SK-N-DZ (cell line): Measurements from ENCODE around the gene CCDC159.
"Not testable (repeated sequence)": the region's sequence is repeated elsewhere in the genome, so short reads cannot be mapped to it uniquely, and the experiment has no call there.

Experiments used
- DNase-seq: peaks from one replicate; pipeline ENCODE4 v3.0.0-alpha.2; 2015; ENCODE audit warnings: low spot score

Gene CCDC159

DNA sequence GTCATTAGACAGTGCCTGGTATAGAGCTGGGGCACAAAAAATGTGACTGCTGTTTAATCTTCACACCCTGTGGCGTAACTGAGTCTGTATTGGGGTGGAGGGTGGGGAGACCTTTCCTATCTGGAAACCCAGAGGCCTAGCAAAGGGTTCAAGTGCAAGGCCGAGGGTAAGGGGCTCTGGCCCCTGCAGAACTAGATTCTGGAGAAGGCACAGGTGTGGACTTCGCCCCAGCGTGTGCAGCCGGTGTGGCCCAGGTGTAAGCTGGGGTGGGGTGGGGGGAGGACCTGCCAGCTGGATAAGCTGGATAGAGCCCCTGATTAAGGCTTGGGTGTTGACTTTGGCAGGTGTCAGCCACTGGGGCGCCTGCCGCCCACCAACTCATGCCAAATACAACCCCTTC, 8.2 kb upstream of the CCDC159 start:
- no peak for DNase-seq

DNA sequence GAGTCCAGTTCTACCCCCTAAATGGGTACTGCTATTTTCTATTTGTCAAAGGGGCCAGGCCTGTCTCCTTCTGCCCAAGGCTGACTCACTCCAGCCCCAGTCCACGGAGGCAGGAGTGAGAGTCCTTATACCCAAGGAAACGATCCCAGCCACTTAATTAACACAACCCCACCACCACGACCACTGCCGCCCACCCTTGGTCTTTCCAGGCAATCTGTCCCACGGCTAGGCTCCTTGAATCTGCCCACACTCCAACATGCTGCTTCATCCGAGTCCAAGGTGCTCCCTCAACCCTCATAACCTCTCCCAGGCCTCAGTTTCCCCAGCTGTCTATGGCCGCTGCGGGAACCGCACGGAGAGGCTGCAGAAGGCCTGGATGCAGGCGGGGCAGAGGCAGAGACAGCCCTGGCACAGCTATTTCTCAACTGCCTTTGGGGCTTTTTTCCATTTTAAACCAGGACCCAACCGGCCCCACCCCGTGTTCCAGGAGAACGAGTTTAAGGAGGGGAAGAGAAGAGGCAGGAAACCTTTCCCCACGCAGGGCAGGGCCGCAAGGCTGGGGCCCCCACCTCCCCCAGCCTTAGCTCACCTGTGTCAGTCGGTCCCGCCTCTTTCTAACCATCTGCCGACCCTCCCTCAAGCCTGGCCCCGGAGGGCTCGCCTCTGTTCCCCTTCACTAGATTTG, 7.6 kb upstream of the CCDC159 start:
- DNase-seq, result no peak

DNA sequence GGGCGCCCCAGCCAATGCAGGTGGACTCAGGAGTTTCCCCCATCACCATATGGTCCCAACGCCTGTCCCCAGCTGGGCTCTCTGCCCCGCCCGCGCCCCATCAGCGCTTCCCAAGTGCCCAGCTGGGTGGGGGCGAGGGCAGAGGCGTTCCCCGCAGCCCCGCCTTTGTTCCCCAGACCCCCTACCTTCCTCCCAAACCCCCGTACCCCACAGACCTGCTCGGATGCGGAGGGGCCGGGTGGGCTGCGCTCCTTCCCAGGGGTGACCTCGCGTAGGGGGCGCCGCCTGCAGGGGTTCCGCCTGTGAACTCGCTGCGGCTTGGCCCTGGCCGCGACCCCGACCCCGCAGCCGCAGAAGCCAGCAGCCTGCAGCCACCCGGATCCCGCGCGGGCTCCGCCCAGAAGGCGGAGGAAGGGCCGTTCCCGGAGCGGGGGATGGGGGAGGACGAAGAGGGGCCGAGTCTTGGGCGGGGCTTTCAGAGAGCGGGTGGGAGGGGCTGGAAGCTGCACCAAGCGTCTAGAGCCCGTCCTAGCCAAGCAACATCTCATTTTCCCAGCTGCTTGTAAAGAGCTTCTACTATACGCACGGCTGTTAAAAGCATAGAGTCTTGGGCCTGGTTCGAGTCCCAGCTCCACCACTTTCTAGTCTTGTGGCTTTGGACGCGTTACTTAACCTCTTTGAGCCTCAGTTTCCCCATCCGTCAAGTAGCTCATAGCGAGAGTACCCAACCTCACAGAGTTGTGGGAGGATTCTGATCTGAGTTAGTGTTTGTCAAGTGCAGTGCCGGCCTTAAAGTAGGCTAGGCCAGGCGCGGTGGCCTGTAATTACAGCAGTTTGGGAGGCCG, 6.8 kb upstream of the CCDC159 start, which contains the start of gene RAB3D:
TSS of gene RAB3D (minus strand) at position 404 of the 845 bp plus-strand sequence. CDS start 2,258 bp downstream, outside the sequence.
- peak; percentile 87 for DNase-seq

DNA sequence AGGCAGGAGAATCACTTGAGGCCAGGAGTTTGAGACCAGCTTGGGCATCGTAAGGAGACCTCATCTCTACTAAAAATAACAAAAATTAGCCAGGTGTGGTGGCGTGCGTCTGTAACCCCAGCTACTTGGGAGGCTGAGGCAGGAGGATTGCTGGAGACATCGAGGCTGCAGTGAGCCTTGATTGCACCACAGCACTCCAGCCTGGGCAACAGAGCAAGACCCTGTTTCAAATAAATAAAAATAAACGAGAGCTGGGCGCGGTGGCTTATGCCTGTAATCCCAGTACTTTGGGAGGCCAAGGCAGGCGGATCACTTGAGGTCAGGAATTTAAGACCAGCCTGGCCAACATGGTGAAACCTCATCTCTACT, 6.2 kb upstream of the CCDC159 start:
- DNase-seq, result not testable (repeated sequence)

DNA sequence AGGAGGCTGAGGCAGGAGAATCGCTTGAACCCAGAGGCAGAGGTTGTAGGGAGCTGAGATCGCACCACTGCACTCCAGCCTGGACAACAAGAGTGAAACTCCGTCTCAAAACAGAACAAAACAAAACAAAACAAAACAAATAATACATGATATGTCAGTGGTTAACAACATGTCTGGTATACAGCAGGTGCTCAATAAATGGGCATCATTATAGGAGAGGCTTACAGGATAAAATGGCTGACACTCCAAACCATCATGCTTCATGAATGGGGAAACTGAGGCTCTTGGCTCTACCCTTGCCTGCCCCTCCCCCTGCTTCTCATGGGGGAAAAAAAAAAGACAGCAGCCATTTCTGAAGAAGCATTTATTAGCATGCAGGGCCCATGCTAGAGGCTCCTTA, 3.9 kb upstream of the CCDC159 start:
- DNase-seq, result no peak

DNA sequence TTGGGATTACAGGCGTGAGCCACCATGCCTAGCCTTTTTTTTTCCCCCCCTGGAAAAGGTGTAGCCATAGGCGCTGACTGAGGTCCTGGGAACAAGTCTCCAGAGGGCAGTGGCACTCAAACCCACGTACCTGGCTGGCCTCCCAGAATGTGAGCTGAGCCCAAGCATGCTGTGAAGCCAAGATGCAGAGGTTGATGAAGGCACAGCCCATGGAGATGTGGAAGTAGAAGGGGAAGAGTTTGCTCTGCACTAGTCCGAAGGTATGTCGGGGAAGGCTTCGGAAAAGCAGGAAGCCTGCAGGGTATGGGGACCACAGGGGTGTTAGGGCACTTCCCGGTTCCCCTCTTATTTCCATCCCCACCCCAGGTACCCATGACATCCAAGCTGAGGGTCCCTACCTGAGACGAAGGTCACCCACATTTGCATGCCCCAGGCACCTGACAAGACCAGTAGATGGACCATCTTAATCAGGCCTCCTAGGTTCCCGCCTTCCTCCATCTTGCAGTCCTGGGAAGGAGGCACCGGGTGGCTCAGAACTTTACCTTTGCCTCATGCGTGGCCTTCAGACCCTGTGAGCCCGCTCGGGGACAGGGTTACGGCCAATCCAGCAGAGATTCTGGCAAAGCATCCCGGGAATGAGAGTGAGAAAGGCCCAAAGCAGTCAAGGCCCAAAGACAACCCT, 1.1 kb upstream of the CCDC159 start:
- DNase-seq, result no peak

DNA sequence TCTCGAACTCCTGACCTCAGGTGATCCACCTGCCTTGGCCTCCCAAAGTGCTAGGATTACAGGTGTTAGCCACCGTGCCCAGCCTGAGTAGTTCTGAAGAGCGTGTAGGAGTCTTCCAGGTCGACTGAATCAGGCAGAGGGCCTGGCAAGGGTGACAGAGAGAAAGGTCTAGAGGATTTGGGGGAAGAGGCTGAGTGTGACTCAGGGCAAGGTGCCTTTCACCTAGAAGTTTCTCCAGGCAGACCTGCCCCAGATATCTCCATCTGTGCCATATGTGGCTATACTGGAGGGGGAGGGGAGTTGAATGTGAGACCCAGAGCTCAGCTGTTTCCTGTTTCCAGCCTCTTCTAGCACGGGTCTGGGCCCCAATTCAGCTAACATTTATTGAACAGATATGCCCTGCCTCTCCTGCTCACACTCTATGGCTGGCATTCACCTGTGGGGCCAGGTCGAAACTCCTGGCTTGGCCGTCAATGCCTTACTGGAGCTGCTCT, 1.3 kb downstream of the CCDC159 start:
- no peak for DNase-seq

DNA sequence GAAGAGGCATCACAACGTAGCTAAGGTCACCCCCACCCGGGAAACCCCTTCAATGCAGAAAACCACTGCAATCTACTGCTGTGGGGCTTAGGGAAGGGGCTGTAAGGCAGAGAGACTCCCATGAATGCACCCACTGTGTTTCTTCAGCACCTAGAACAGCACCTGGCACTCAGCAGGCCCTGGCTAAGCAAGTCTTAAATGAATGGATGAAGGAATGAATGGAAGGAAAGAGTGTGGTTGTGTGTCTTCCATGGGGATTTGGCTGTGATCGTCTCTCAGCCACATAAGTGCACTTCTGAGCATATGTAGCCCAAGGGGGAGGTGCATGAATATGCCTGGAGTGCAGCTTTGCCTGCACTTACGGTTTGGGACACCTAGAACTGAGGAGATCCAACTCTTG, 2.9 kb downstream of the CCDC159 start:
- DNase-seq, result no peak

DNA sequence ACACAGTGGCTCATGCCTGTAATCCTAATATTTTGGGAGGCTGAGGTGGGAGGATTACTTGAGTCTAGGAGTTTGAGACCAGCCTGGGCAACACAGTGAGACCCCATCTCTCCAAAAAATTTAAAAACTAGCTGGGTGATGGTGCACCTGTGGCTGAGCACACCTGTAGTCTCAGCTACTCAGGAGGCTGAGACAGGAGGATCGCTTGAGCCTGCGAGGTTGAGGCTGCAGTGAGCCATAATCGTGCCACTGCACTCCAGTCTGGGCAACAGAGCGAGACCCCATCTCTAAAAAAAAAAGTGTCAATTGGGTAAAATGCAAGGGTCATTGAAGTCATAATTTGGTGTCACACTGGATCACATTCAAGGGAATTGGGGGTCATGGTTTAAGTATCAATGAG, 7.8 kb downstream of the CCDC159 start:
- not testable (repeated sequence) for DNase-seq

DNA sequence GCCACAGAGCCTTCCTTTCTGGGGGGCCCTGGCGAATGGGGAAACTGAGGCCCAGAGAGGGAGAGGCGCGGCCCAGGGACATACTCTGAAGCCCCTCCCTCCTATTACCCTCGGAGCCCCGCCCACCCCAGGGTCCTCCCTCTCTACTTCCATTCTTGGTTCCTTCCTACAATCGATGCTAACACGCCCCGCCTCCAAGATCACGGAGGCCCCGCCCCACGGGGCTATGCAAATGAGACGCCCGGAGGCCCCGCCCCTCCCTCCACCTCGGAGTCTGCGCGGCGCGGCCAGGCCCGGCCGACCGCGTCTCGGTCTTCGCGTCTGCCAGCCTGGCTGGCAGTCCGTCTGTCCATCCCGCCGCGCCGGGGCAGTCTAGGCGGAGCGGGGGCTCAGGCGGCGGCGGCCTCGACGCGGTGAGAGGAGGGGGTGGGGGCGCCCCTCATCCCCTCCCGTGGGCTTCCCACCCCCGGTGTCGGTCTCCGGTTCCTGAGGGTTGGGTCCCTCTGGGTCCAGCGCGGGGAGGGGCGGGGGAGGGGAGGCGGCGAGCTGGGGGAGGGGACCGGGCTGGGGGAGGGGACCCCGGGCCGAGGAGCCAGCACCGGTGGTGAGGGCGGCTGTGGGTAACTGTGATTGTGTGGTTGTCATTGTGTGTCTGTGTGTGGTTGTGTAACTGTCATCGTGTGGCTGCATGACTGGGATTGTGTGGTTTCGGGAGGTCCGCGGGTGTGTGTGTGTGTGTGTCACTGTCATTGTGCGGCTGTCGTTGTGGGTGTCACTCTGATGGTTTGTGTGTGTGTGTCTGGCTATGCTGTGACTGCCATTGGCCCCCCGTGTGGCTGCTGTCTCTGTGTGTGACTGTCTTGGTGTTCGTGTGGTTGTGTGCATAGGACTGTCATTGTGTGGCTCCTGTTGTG, 9.1 kb downstream of the CCDC159 start, which contains the start of gene PLPPR2:
TSS of gene PLPPR2 (plus strand) at position 273 of the 914 bp plus-strand sequence. CDS start 2,242 bp downstream, outside the sequence.
- DNase-seq, result peak; percentile 87

DNA sequence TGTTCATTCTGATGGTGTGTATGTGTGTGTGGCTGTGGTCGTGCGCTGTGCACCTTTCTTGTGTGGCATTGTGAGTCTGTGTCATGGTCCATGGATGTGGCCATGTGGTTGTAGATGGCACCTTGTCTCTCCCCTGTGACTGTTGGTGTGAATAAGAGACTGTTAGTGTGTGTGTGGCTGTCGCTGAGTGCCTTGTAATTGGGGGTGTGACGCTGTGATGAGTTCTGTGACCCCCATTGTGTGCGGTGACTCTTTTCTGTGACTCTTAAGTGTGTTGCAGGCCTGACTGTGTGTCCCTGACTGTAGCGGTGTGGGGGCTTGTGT, 9.7 kb downstream of the CCDC159 start:
- DNase-seq, result no peak

DNA sequence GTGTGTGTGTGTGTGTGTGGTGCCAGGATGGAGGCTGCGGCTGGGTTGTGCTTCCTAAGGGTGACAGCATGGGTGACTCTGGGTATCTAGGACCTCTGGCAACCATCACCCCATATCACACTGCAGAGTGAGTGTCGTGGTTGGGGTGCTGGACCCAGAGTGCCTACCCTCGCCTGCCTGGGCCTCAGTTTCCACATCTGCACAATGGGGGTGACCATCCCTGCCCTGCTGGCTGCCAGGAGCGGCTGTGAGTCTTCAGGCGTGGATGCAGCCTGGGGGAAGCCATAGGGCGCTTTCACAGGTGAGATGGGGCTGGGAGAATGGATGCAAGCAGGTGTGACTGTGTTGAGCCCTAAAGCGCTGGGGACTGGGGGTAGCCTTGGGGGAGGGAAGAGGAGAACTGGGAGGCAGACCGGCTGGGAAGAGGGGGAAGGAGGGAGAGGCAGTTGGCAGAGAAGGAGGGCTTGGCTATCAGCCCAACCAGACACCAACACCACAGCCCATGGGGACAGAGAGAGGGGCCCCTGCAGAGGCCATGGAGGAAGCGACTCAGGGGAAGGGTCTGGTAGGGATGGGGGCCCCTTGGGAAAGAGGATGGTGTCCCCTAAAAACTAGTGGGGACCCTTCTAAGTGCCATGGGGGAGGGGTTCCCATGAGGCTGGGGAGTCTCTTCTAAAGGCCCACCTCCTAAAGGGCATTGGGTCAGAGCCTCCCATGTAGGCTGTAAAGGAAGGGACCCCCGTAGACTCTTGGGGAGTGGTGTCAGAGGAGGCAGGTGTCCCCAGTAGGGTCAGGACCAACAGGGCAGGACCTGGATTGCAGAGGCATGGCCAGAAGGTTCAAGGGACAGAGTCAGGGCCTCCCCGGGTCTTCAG, 10.6 kb downstream of the CCDC159 start:
- DNase-seq, result no peak

DNA sequence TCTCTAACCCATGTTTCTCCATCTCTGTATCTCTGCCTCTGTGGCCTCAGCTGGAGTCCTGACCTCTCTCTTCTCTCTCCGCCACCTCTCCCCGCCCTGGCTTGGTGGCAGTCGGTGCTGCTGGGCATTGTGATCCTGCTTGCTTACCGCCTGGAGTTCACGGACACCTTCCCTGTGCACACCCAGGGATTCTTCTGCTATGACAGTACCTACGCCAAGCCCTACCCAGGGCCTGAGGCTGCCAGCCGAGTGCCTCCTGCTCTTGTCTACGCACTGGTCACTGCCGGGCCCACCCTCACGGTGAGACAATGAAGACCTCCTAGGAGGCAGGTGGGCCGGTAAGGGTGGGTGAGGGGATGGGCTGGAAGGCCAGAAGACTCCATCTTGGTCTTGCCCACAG, 13.1 kb downstream of the CCDC159 start:
- DNase-seq, result no peak

DNA sequence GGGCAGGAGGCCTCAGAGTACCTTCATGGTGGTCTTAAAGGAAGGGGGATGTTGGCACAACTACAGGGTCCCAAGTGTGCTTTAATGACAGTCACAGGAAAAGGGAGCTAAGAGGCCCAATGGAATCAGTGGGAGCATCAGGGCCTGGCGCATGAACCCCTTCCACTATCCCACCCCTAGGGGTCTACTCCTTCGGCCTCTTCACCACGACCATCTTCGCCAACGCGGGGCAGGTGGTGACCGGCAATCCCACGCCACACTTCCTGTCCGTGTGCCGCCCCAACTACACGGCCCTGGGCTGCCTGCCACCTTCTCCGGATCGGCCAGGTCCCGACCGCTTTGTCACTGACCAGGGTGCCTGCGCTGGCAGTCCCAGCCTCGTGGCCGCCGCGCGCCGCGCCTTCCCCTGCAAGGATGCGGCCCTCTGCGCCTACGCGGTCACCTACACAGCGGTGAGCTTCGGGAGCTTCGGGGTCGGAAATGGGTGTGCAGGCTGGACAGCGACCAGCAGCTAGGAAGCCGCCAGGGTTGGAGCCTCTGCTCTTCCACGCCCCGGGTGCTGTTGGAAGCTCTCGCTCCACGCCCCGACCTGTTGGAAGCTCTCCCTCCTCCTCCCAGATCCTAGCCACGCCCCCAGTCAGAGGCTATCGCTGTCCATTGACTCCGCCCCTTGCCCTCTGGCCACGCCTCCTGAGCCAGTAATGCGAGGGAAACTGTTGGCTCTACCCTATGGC, 14.9 kb downstream of the CCDC159 start:
- DNase-seq, result no peak

DNA sequence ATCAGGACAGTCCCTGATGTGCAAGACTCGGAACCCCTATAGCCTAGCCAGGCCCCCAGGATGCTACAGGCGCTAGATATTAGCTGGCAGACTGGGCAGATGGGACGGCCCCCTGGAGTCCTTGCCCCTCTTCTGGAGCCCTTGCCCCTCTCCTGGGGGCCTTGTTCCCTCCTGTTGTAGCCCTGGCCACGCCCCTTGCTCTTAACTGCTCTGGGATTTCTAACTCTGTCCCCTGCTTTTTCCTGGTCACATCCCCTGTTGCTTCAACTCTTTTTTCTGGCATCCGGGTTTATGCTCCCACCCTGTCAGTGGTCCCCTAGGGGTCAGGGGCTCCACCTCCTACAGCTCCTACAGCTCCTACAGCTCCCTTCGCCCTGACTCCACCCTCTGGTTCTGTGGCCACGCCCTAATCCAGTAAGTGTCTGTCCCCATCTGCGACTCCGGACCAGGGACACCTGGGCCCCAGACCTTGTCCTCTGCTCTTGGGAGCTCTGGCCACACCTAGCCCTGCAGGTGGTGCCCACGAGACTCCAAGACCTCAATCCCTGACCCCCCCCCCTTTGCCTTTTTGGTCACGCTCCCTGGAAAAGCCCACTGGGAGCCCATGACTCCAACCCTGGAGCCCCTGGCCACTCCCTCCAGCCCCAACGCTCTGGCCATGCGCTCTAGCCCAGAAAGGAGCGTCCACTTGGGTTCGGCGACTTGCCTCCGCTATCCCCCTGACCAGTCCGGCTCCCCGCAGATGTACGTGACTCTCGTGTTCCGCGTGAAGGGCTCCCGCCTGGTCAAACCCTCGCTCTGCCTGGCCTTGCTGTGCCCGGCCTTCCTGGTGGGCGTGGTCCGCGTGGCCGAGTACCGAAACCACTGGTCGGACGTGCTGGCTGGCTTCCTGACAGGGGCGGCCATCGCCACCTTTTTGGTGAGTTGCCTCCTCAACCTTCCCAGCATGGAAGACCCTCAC, 15.7 kb downstream of the CCDC159 start:
- no peak for DNase-seq

DNA sequence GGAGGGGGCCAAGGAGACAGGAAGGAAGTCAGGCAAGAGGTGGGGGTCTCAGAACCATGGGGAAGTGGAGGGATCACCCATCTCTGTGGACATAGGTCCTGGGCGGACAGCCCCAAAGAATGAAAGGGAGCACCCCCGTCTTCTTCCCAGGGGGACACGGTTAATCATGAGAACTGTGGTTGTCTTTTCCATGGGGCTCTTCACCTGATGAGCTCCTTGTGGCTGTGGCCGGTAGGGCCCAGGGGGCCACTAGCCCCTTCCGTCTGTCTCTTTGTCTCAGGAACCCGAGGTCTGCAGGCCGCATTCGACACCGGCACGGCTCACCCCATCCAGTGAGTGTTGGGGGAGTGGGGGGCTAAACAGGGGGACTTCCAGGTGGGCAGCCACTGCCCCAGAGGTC, 17.6 kb downstream of the CCDC159 start:
- no peak for DNase-seq

DNA sequence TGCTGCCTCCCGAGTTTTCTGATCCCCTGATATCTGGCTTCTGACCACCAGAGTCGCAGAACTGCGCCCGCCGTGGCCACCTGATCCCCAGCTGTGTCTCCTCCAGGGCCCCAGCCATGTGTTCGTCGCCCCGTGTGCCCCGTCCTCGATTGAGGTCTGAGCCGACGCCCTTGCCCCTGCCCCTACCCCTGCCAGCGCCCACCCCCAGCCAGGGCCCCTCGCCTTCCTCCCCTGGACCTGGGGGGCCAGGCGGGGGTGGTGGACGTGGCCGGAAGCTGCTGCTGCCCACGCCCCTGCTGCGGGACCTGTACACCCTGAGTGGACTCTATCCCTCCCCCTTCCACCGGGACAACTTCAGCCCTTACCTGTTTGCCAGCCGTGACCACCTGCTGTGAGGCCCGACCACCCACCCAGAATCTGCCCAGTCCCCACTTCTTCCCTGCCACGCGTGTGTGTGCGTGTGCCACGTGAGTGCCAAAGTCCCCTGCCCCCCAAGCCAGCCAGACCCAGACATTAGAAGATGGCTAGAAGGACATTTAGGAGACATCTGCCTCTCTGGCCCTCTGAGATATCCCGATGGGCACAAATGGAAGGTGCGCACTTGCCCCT, 18.1 kb downstream of the CCDC159 start:
- no peak for DNase-seq

DNA sequence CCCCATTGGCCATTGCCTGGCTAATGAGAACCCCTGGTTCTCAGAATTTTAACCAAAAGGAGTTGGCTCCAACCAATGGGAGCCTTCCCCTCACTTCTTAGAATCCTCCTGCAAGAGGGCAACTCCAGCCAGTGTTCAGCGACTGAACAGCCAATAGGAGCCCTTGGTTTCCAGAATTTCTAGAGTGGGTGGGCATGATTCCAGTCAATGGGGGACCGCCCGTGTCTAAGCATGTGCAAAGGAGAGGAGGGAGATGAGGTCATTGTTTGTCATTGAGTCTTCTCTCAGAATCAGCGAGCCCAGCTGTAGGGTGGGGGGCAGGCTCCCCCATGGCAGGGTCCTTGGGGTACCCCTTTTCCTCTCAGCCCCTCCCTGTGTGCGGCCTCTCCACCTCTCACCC, 18.6 kb downstream of the CCDC159 start:
- DNase-seq, result no peak
